Ovary (tissue), 9 donors: Measurements from ENCODE around the gene DSCAM. TPM values are rescaled to one million over a fixed set of nuclear protein-coding genes. Genes with fewer than 3 reads are reported as not detected.

Source experiments
- DNase-seq, 5 donors: peaks; one replicate each; pipeline ENCODE4 v3.0.0-alpha.2; 2019 to 2020
- H3K27ac ChIP-seq, 2 donors: fragments of 200-600 bp; one replicate each; pipeline versions ENCODE4 v1.5.1 to v1.8.0; 2019 to 2022
- H3K27me3 ChIP-seq: fragments of 200-600 bp; one replicate; pipeline ENCODE4 v1.8.0; 2022
- H3K36me3 ChIP-seq: fragments of 200-600 bp; sonication (generic); one replicate; pipeline ENCODE4 v1.5.1; 2019
- H3K4me1 ChIP-seq: one replicate; pipeline ENCODE4 v1.8.1; 2013; ENCODE audit warnings: mild to moderate bottlenecking, moderate library complexity; ENCODE audit not compliant: insufficient read depth
- H3K4me3 ChIP-seq: fragments of 200-600 bp; sonication (generic); one replicate; pipeline ENCODE4 v1.5.1; 2017
- H3K9me3 ChIP-seq, 2 donors: fragments of 200-600 bp in 1 of 2; sonication (generic) in 1 of 2; one replicate each; pipeline versions ENCODE4 v1.5.1 to v1.8.1; 2013 to 2019; ENCODE audit warnings: mild to moderate bottlenecking in 1 of 2, moderate library complexity in 1 of 2
- CTCF ChIP-seq, 3 donors: fragments of 450-650 bp in 2 of 3; fragments of 200-600 bp in 1 of 3; IDR thresholded peaks; one replicate each; pipeline versions ENCODE4 v1.5.1 to v1.8.0; 2016 to 2022; ENCODE audit warnings: antibody characterized with exemption in 3 of 3, mild to moderate bottlenecking in 1 of 3
- EP300 ChIP-seq: sonication (generic); formaldehyde crosslinking; IDR thresholded peaks from one replicate; pipeline ENCODE4 v1.6.1; 2017; ENCODE audit warnings: antibody characterized with exemption
- POLR2A ChIP-seq: fragments of 450-650 bp; IDR thresholded peaks from one replicate; pipeline ENCODE4 v1.6.1; 2017; ENCODE audit warnings: antibody characterized with exemption, mild to moderate bottlenecking, moderate library complexity
- WGBS, 3 donors: extraction: QIAGEN DNeasy Blood & Tissue Kit in 1 of 3; methylation state at CpG; one replicate each; pipeline versions ENCODE4 v1.1.5 to v1.1.7; 2013 to 2017; 5-methylcytosine and 5-hydroxymethylcytosine counted together
- intact Hi-C, 4 donors: fragments of 100-400 bp; cut with DNase I; formaldehyde crosslinking; loops; one replicate each; pipeline versions ENCODE4 v1.11.0 to v1.15.1; 2022 to 2023
- polyA plus RNA-seq, 2 donors: library from polyadenylated mRNA; stranded (reverse); fragments of 200-250 nt in 1 of 2; fragments of 350-450 nt in 1 of 2; fragmentation: Illumina TruSeq in 1 of 2; extraction: RNeasy Lipid Tissue Mini Kit (QIAGEN cat#74804) in 1 of 2; gene quantifications; one replicate each; pipeline ENCODE4 v1.2.3, GENCODE V29; 2013 to 2014
- total RNA-seq, 7 donors: library from RNA; depleted of rRNA in 2 of 7; stranded (reverse); fragments of >200 nt in 2 of 7; fragmentation: NEBNext Ultra II Directional in 3 of 7; extraction: Animal tissue kit (Norgen Biotek cat#: 25700) in 3 of 7; gene quantifications; one replicate each; pipeline versions ENCODE4 v1.1.0 to v1.2.4, GENCODE V29; 2016 to 2023
- donor health status: DM: no; HTN: no; CAD: no; lungs with moderate emphysema.
- donor health status: DM: no; HTN: no; CAD: no.
- donor health status: Bipolar disorder and iron deficiency.
- donor health status: DM: yes; HTN: yes; CAD: no.
- donor health status: DM: no; HTN: no; CAD: no.
- donor health status: DM: yes; HTN: yes; CAD: no.

DSCAM gene
- total and polyA plus RNA-seq, 9 donors: under 0.01 to 0.12 (median 0.04) TPM; not detected in 5

DNA sequence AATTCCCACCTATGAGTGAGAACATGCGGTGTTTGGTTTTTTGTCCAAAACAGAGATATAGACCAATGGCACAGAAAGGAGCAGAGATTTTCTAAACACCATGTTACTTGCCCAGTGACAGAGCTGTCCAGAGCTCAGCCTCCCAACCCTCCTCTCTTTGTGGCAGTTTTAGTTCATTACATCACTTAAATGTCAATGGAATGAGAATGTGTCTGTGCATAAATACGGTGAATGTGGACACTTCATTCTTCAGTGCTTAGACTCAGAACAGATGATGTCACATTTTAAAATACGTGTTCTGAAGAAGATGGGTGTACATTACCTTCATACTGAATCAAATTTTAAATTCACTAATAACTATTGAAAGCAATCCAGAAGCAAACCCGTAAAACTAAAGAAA is 374.9 kb downstream of the DSCAM start:
- H3K27me3 ChIP-seq: no peaks in the 10 kb centered on the region
- H3K4me3 ChIP-seq: no peak overlapping the region
- no peaks in the 10 kb centered on the region for H3K4me1 ChIP-seq
- TF ChIP-seq CTCF (IDR thresholded peaks at IDR 0.05) (no peak), POLR2A (no peak), EP300 (no peak)
- no peaks in the 10 kb centered on the region for H3K36me3 ChIP-seq
- intact Hi-C loops: no loop called here
- DNase-seq: no peak
- no peaks in the 10 kb centered on the region for H3K9me3 ChIP-seq
- 60 to 71% (median 64%) methylated on average over 4 of the region's 4 CpGs for WGBS, 3 donors
- no peak overlapping the region for H3K27ac ChIP-seq

DNA sequence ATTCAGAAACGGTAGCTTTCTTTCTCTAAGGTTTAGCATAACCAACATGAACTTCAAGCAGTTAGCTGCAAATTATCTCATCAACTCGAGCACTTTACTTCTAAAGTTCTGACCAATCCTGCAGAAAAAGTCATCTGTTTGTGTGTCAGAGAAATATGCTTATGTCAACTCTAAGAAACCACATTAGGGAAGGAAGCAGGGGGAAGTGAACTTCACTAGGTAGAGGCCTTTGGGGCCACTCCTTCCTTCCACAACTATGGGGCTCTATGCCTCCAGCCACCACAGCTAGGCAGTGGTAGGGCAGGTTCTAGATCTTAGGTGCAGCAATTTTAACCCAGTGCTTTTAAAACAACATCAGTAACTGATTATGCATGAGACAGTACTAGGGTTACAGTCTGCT is 375.9 kb downstream of the DSCAM start:
- intact Hi-C loops: no loop called here

DNA sequence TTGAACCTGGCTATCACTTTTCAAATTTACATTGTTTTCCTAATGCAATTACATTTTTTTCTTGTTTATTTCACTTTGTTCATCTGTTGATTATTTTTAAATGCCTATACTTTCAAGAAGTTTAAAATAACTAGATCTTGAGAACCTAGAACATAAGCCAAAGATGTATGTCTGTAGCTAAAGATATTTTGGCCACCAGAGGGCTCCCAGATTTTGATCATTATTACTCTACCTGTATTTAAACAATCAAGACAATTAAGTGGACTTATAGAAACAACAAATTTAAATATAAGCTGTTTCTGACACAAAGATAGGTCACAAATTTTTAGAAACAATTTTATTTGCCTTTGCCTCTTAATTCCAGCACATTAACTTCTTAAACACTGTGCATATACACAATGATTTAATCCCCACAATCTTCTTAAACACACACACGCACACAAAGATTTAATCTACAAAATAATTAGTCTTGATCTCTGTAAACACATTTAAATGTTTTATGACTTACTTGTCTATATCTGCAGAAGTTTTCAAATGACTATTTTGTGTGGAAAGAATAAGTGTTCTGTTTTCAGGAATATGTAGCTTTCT is 380.0 kb downstream of the DSCAM start:
- no peaks in the 10 kb centered on the region for H3K9me3 ChIP-seq
- H3K36me3 ChIP-seq: no peaks in the 10 kb centered on the region
- H3K4me3 ChIP-seq: no peak overlapping the region
- no peaks in the 10 kb centered on the region for H3K27me3 ChIP-seq
- intact Hi-C loops: no loop called here
- H3K4me1 ChIP-seq: no peaks in the 10 kb centered on the region
- 78 to 88% (median 84%) methylated on average over 1 of the region's 1 CpG for WGBS, 3 donors
- no peak overlapping the region for H3K27ac ChIP-seq
- no peak for DNase-seq
- no peak for TF ChIP-seq EP300
- no peak for TF ChIP-seq POLR2A
- no peak for TF ChIP-seq CTCF (IDR thresholded peaks at IDR 0.05)

More for the DNA sequence above, 375.9 kb downstream of the DSCAM start:
- Histone ChIP-seq H3K9me3 (no peaks in the 10 kb centered on the region), H3K27me3 (no peaks in the 10 kb centered on the region), H3K27ac (no peak overlapping the region), H3K36me3 (no peaks in the 10 kb centered on the region), H3K4me3 (no peak overlapping the region), H3K4me1 (no peaks in the 10 kb centered on the region)
- no peak for DNase-seq
- TF ChIP-seq CTCF (IDR thresholded peaks at IDR 0.05) (no peak), POLR2A (no peak), EP300 (no peak)
- WGBS, 3 donors: 54 to 81% (median 66%) methylated on average over 2 of the region's 2 CpGs

- TF ChIP-seq EP300 (no peak), POLR2A (no peak), CTCF (IDR thresholded peaks at IDR 0.05) (no peak)
These were observed 381.6 kb downstream of the DSCAM start for GRCh38 chr21:40465382-40465781.

More at GRCh38 chr21:40465382-40465781, 381.6 kb downstream of the DSCAM start:
- Histone ChIP-seq H3K4me3 (no peak overlapping the region), H3K4me1 (no peaks in the 10 kb centered on the region), H3K27me3 (no peaks in the 10 kb centered on the region), H3K36me3 (no peaks in the 10 kb centered on the region), H3K27ac (no peak overlapping the region), H3K9me3 (no peaks in the 10 kb centered on the region)
- intact Hi-C loops: no loop called here
- 92 to 96% (median 94%) methylated on average over 7 of the region's 7 CpGs for WGBS, 3 donors
- DNase-seq: no peak
